Suprapubic skin (tissue), 4 donors: ENCODE results near the gene MAPK7. TPM values are rescaled to one million over a fixed set of nuclear protein-coding genes. Genes with fewer than 3 reads are reported as not detected.

Source experiments
- DNase-seq, 2 donors: peaks; one replicate each; pipeline ENCODE4 v3.0.0-alpha.2; 2019; ENCODE audit warnings: low spot score in 2 of 2
- H3K27ac ChIP-seq: fragments of 200-600 bp; sonication (generic); one replicate; pipeline ENCODE4 v1.5.1; 2019
- H3K27me3 ChIP-seq: fragments of 200-600 bp; sonication (generic); one replicate; pipeline ENCODE4 v1.5.1; 2019
- H3K36me3 ChIP-seq: fragments of 200-600 bp; sonication (generic); one replicate; pipeline ENCODE4 v1.5.1; 2019
- H3K4me1 ChIP-seq: fragments of 200-600 bp; sonication (generic); one replicate; pipeline ENCODE4 v1.5.1; 2019
- H3K4me3 ChIP-seq: fragments of 200-600 bp; sonication (generic); one replicate; pipeline ENCODE4 v1.5.1; 2019; ENCODE audit warnings: mild to moderate bottlenecking
- H3K9me3 ChIP-seq: fragments of 200-600 bp; sonication (generic); one replicate; pipeline ENCODE4 v1.5.1; 2019
- CTCF ChIP-seq, 2 donors: fragments of 200-600 bp in 1 of 2; fragments of 450-650 bp in 1 of 2; sonication (generic) in 1 of 2; IDR thresholded peaks; one replicate each; pipeline ENCODE4 v1.5.1; 2016 to 2019; ENCODE audit warnings: antibody characterized with exemption in 2 of 2, mild to moderate bottlenecking in 1 of 2, moderate library complexity in 1 of 2
- EP300 ChIP-seq: sonication (generic); formaldehyde crosslinking; IDR thresholded peaks from one replicate; pipeline ENCODE4 v1.6.1; 2017; ENCODE audit warnings: antibody characterized with exemption
- POLR2A ChIP-seq, 2 donors: fragments of 450-650 bp; IDR thresholded peaks; one replicate each; pipeline ENCODE4 v1.6.1; 2017; ENCODE audit warnings: antibody characterized with exemption in 2 of 2, mild to moderate bottlenecking in 2 of 2, moderate library complexity in 2 of 2
- POLR2AphosphoS5 ChIP-seq, 3 donors: sonication (generic); formaldehyde crosslinking; IDR thresholded peaks; one replicate each; pipeline ENCODE4 v1.6.1; 2017; ENCODE audit warnings: antibody characterized with exemption in 3 of 3
- WGBS: methylation state at CpG from one replicate; pipeline ENCODE4 v1.1.5; 2018; 5-methylcytosine and 5-hydroxymethylcytosine counted together
- total RNA-seq, 4 donors: library from RNA; depleted of rRNA; stranded (reverse); fragments of >200 nt; gene quantifications; one replicate each; pipeline ENCODE4 v1.1.0, GENCODE V29; 2016

The MAPK7 gene
- total RNA-seq, 4 donors from 2014 or later, result 30.9 to 47.1 (median 43.6) TPM

- DNase-seq, result no peak
- Histone ChIP-seq H3K4me1 (peaks cover 21% of the 10 kb centered on the region), H3K27me3 (no peaks in the 10 kb centered on the region), H3K4me3 (no peak overlapping the region), H3K27ac (no peak overlapping the region), H3K36me3 (peaks cover 47% of the 10 kb centered on the region), H3K9me3 (no peaks in the 10 kb centered on the region)
- TF ChIP-seq CTCF (IDR thresholded peaks at IDR 0.05) (no peak), POLR2A (IDR thresholded peaks at IDR 0.05) (no peak)
- 84% methylated on average over 13 of the region's 18 CpGs for WGBS
Measured at GRCh38 chr17:19335951-19336631, 42.2 kb upstream of the MAPK7 start.

GRCh38 chr17:19336938-19337711 is 41.2 kb upstream of the MAPK7 start:
- Histone ChIP-seq H3K27me3 (no peaks in the 10 kb centered on the region), H3K27ac (no peak overlapping the region), H3K4me3 (no peak overlapping the region), H3K36me3 (peaks cover 40% of the 10 kb centered on the region), H3K4me1 (peaks cover 31% of the 10 kb centered on the region), H3K9me3 (no peaks in the 10 kb centered on the region)
- TF ChIP-seq POLR2A (IDR thresholded peaks at IDR 0.05), result no peak
- TF ChIP-seq CTCF (IDR thresholded peaks at IDR 0.05), result peak in 1 of 2 donors; percentile 54
- TF ChIP-seq POLR2AphosphoS5 (IDR thresholded peaks at IDR 0.05), result no peak
- TF ChIP-seq EP300, result no peak
- DNase-seq, result no peak
- 64% methylated on average over 17 of the region's 21 CpGs for whole genome bisulfite sequencing

- H3K36me3 ChIP-seq, result peaks cover 35% of the 10 kb centered on the region
- H3K4me1 ChIP-seq, result peaks cover 37% of the 10 kb centered on the region
- H3K27ac ChIP-seq, result no peak overlapping the region
- WGBS, result 44% methylated on average over 2 of the region's 2 CpGs
- no peaks in the 10 kb centered on the region for H3K9me3 ChIP-seq
- no peak for DNase-seq
- TF ChIP-seq EP300 (no peak), CTCF (IDR thresholded peaks at IDR 0.05) (no peak), POLR2AphosphoS5 (IDR thresholded peaks at IDR 0.05) (no peak), POLR2A (IDR thresholded peaks at IDR 0.05) (no peak)
- no peaks in the 10 kb centered on the region for H3K27me3 ChIP-seq
- no peak overlapping the region for H3K4me3 ChIP-seq
Measured at GRCh38 chr17:19337712-19338023, 40.6 kb upstream of the MAPK7 start.

GRCh38 chr17:19338031-19338990 is 40.0 kb upstream of the MAPK7 start:
- H3K27ac ChIP-seq, result no peak overlapping the region

More at GRCh38 chr17:19338031-19338990, 40.0 kb upstream of the MAPK7 start:
- TF ChIP-seq CTCF (IDR thresholded peaks at IDR 0.05) (peak; percentile 7 to 59), POLR2AphosphoS5 (IDR thresholded peaks at IDR 0.05) (no peak)
- Histone ChIP-seq H3K4me1 (peaks cover 43% of the 10 kb centered on the region), H3K27me3 (no peaks in the 10 kb centered on the region), H3K4me3 (no peak overlapping the region), H3K36me3 (peaks cover 29% of the 10 kb centered on the region), H3K9me3 (no peaks in the 10 kb centered on the region)
- 87% methylated on average over 7 of the region's 7 CpGs for WGBS
- DNase-seq, result no peak
